Adrenal gland (tissue), 5 donors: ENCODE data around the gene EPHA3.

Experiments used
- POLR2A ChIP-seq, 2 donors: fragments of 450-650 bp; IDR thresholded peaks; one replicate each; pipeline ENCODE4 v1.6.1; 2017; ENCODE audit warnings: antibody characterized with exemption in 2 of 2, mild to moderate bottlenecking in 2 of 2, moderate library complexity in 1 of 2
- TF ChIP-seq, protein P1 (sequence below), 6 experiments: fragments of 450-650 bp in 4 of 6; fragments of 200-600 bp in 2 of 6; sonication (generic) in 1 of 6; IDR thresholded peaks; 1 replicate in 5 of 6; 2 replicates in 1 of 6; pipeline versions ENCODE4 v1.5.1 to v1.8.0; 2016 to 2021; ENCODE audit warnings: antibody characterized with exemption in 6 of 6, mild to moderate bottlenecking in 2 of 6, moderate library complexity in 1 of 6
- donor health status: DM: no; HTN: no; CAD: no.

DNA sequence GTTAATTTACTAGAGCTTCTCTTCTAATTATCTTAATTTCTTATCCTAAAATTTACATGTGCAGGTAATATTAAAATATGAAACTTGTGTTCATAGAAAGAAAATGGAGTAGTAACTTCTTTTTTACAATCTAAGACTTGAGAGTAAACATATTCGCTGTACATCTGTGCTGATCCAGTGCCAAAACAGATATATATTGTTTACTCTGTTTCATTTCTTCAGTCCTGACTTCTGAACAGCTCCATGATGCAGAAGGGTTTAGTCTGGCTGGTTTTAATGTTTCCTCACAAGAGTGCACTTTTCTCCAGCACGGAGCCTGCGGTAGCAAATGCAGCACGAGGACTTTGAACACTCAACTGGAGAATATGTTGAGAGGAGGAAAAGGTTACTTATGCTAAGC lies 306.8 kb downstream of the EPHA3 start:
- no peak for TF ChIP-seq POLR2A (IDR thresholded peaks at IDR 0.05)
- TF ChIP-seq, protein P1, sequence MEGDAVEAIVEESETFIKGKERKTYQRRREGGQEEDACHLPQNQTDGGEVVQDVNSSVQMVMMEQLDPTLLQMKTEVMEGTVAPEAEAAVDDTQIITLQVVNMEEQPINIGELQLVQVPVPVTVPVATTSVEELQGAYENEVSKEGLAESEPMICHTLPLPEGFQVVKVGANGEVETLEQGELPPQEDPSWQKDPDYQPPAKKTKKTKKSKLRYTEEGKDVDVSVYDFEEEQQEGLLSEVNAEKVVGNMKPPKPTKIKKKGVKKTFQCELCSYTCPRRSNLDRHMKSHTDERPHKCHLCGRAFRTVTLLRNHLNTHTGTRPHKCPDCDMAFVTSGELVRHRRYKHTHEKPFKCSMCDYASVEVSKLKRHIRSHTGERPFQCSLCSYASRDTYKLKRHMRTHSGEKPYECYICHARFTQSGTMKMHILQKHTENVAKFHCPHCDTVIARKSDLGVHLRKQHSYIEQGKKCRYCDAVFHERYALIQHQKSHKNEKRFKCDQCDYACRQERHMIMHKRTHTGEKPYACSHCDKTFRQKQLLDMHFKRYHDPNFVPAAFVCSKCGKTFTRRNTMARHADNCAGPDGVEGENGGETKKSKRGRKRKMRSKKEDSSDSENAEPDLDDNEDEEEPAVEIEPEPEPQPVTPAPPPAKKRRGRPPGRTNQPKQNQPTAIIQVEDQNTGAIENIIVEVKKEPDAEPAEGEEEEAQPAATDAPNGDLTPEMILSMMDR (IDR thresholded peaks at IDR 0.05) = no peak
